Activated CD4-positive, alpha-beta memory T cell treated with anti-CD3 and anti-CD28 coated beads for 36 hours (primary cell): ENCODE measurements around the gene SLC17A2. TPM values are rescaled to one million over a fixed set of nuclear protein-coding genes. Genes with fewer than 3 reads are reported as not detected.

Experiments
- total RNA-seq, 2 experiments: library from RNA; stranded (reverse); gene quantifications; one replicate each; pipeline ENCODE4 v1.2.3, GENCODE V29; 2021

The SLC17A2 gene
- total RNA-seq, 2 experiments from 2014 or later = not detected

Other genes with a start within 250 kb of the SLC17A2 start
- gene SLC17A4, start 175.9 kb downstream of the SLC17A2 start, total RNA-seq = not detected
- not detected for gene SLC17A1, start 98.6 kb downstream of the SLC17A2 start, total RNA-seq
- gene SLC17A3, start 56.4 kb downstream of the SLC17A2 start, total RNA-seq = under 1 TPM in 1 of 2 experiments, not detected in 1; 0.43 TPM
- gene TRIM38, start 32.1 kb upstream of the SLC17A2 start, total RNA-seq = 10 to 100 TPM; 29.5 to 30.8 TPM
- 1 to 10 TPM; 1.0 to 1.4 TPM for gene HFE, start 156.7 kb upstream of the SLC17A2 start, total RNA-seq